GM12878 (cell line): ENCODE data around the gene CNNM1. TPM values are rescaled to one million over a fixed set of nuclear protein-coding genes. Genes with fewer than 3 reads are reported as not detected.

ENCODE experiments used
- ATAC-seq: fragments of 200-7000 bp; cut with Tn5 transposase; 3 replicates; pipeline ENCODE4 v1.9.1; 2020; ENCODE audit warnings: mild to moderate bottlenecking, moderate library complexity
- BruUV-seq: library from RNA; stranded (reverse); fragments of 400-500 nt; replicated peaks from 2 replicates; lab custom pipeline; 2021; lab: Mats Ljungman, UMichigan
- CTCF ChIA-PET: fragments of 300-600 bp; sonication (Branson Sonifier 250); formaldehyde crosslinking; extraction: SDS; loops from one replicate; lab custom pipeline; 2021; ENCODE audit warnings: inconsistent platforms; lab: Yijun Ruan, JAX
- POLR2A ChIA-PET: fragments of 350-600 bp; formaldehyde crosslinking; extraction: SDS; loops from one replicate; lab custom pipeline; 2021; ENCODE audit warnings: inconsistent platforms; lab: Charles Lee
- RAD21 ChIA-PET: fragments of 300-600 bp; sonication (Branson Sonifier 250); formaldehyde crosslinking; loops from one replicate; lab custom pipeline; 2023; ENCODE audit warnings: antibody characterized with exemption; ENCODE audit not compliant: unreplicated experiment; lab: Charles Lee
- SMC1A ChIA-PET: fragments of 300-600 bp; sonication (Branson Sonifier 250); formaldehyde crosslinking; loops from one replicate; lab custom pipeline; 2023; ENCODE audit not compliant: unreplicated experiment, uncharacterized antibody; lab: Charles Lee
- DNase-seq: peaks from one replicate; pipeline ENCODE4 v3.0.0-alpha.2; 2011; ENCODE audit warnings: low read depth, low spot score
- FAIRE-seq: peaks from 3 replicates; lab custom pipeline; 2011; peaks lifted over from hg19 to GRCh38; lab: Jason Lieb, UNC
- H2AFZ ChIP-seq: 2 replicates; pipeline ENCODE4 v1.6.0; 2011; ENCODE audit warnings: low read depth, low read length, control low read depth; ENCODE audit not compliant: control insufficient read depth
- H3K27ac ChIP-seq: 2 replicates; pipeline ENCODE4 v1.5.1; 2011; ENCODE audit warnings: control low read depth; ENCODE audit not compliant: control insufficient read depth, insufficient read depth
- H3K27me3 ChIP-seq, 2 experiments: replicated peaks in 1 of 2; 2 replicates each; pipeline versions ENCODE4 v1.6.0 to v1.6.1; 2011; ENCODE audit warnings: low read length in 1 of 2; ENCODE audit not compliant: control insufficient read depth in 2 of 2, insufficient read depth in 2 of 2
- H3K36me3 ChIP-seq, 2 experiments: 2 replicates each; pipeline ENCODE4 v1.5.1; 2011; ENCODE audit warnings: low read length in 1 of 2; ENCODE audit not compliant: control insufficient read depth in 2 of 2, insufficient read depth in 2 of 2
- H3K4me1 ChIP-seq: 2 replicates; pipeline ENCODE4 v1.6.1; 2011; ENCODE audit warnings: mild to moderate bottlenecking, low read length, moderate library complexity, mixed read lengths; ENCODE audit not compliant: control insufficient read depth, insufficient read depth
- H3K4me2 ChIP-seq: 2 replicates; pipeline ENCODE4 v1.6.0; 2011; ENCODE audit warnings: control low read depth; ENCODE audit not compliant: control insufficient read depth, insufficient read depth
- H3K4me3 ChIP-seq: fragments of 200-600 bp; sonication (generic); 2 replicates; pipeline ENCODE4 v1.5.1; 2016
- H3K79me2 ChIP-seq: 2 replicates; pipeline ENCODE4 v1.6.0; 2011; ENCODE audit warnings: low read length; ENCODE audit not compliant: control insufficient read depth, insufficient read depth
- H3K9ac ChIP-seq: 2 replicates; pipeline ENCODE4 v1.8.0; 2011; ENCODE audit warnings: low read length, control low read depth, mixed read lengths; ENCODE audit not compliant: control insufficient read depth, insufficient read depth
- H3K9me3 ChIP-seq: replicated peaks from 3 replicates; pipeline ENCODE4 v1.5.1; 2011; ENCODE audit warnings: mild to moderate bottlenecking, low read length; ENCODE audit not compliant: control insufficient read depth, insufficient read depth
- H4K20me1 ChIP-seq: 2 replicates; pipeline ENCODE4 v1.6.0; 2011; ENCODE audit not compliant: control insufficient read depth, insufficient read depth
- ASH2L ChIP-seq: fragments of 300-600, 200-600 bp; sonication (generic); IDR thresholded peaks from 2 replicates; pipeline ENCODE4 v1.6.1; 2017; ENCODE audit warnings: low read depth, mild to moderate bottlenecking, borderline replicate concordance
- ATF7 ChIP-seq: fragments of 450-650 bp; IDR thresholded peaks from 2 replicates; pipeline ENCODE4 v1.6.1; 2016; ENCODE audit warnings: low read depth, mild to moderate bottlenecking
- EZH2 ChIP-seq: IDR thresholded peaks from 2 replicates; pipeline ENCODE4 v1.6.1; 2012; ENCODE audit warnings: low read depth, mild to moderate bottlenecking, control low read depth, inconsistent platforms, low read length, borderline replicate concordance; ENCODE audit not compliant: control insufficient read depth
- HDAC2 ChIP-seq: fragments of 200-600 bp; sonication (generic); IDR thresholded peaks from 2 replicates; pipeline ENCODE4 v1.6.1; 2017
- JUND ChIP-seq: IDR thresholded peaks from 2 replicates; pipeline ENCODE4 v1.6.1; 2012; ENCODE audit warnings: low read depth, mild to moderate bottlenecking, low read length, improper control_type of control experiment, moderate library complexity
- NFXL1 ChIP-seq: fragments of 450-650 bp; IDR thresholded peaks from 2 replicates; pipeline ENCODE4 v1.6.1; 2017; ENCODE audit warnings: antibody characterized with exemption, mild to moderate bottlenecking, borderline replicate concordance
- NFYB ChIP-seq: IDR thresholded peaks from 2 replicates; pipeline ENCODE4 v1.6.1; 2011; ENCODE audit warnings: low read depth, mild to moderate bottlenecking, low read length, improper control_type of control experiment, moderate library complexity; ENCODE audit not compliant: insufficient read depth
- NR2F1 ChIP-seq: fragments of 450-650 bp; conservative IDR thresholded peaks from 2 replicates; pipeline ENCODE4 v1.6.1; 2017; ENCODE audit warnings: mild to moderate bottlenecking
- POLR2A ChIP-seq: IDR thresholded peaks from 2 replicates; pipeline ENCODE4 v1.6.1; 2011; ENCODE audit warnings: low read depth, mild to moderate bottlenecking, low read length
- ZNF687 ChIP-seq: fragments of 450-650 bp; IDR thresholded peaks from 2 replicates; pipeline ENCODE4 v1.6.1; 2017; ENCODE audit warnings: mild to moderate bottlenecking, moderate library complexity
- WGBS: methylation state at CpG from one replicate; pipeline ENCODE4 v1.1.6; 2016; ENCODE audit warnings: low lambda C conversion rate; ENCODE audit not compliant: insufficient replicate concordance, insufficient coverage; ENCODE audit errors: missing lambda C conversion rate; 5-methylcytosine and 5-hydroxymethylcytosine counted together
- in situ Hi-C: fragments of 300-500 bp; cut with MboI; formaldehyde crosslinking; loops from 9 replicates; pipeline ENCODE4 v1.14.3; 2018; ENCODE audit warnings: mixed read lengths
- intact Hi-C: fragments of 100-400 bp; cut with micrococcal nuclease; formaldehyde crosslinking; loops from one replicate; pipeline ENCODE4 v1.14.2; 2022; ENCODE audit not compliant: unreplicated experiment
- polyA plus RNA-seq, 11 experiments: library from polyadenylated mRNA; depleted of rRNA in 4 of 11; unstranded in 6 of 11; stranded (reverse) in 5 of 11; fragments of >200 nt; fragmentation: Nextera tagmentation in 4 of 11; fragmentation: Illumina TruSeq in 1 of 11; extraction: Ambion mirVana in 4 of 11; extraction: Trizol in 1 of 11; gene quantifications; 1 replicate in 1 of 11; 2 replicates in 10 of 11; pipeline versions ENCODE4 v1.2.1 to v1.2.3, GENCODE V29; 2011 to 2016; ENCODE audit warnings: inconsistent platforms in 2 of 11, missing spikeins in 2 of 11, low read depth in 1 of 11
- total RNA-seq, 4 experiments: library from RNA; depleted of rRNA in 3 of 4; stranded (reverse); fragments of >200 nt in 3 of 4; fragmentation: Illumina TruSeq in 1 of 4; extraction: Trizol in 1 of 4; gene quantifications; 2 replicates each; pipeline versions ENCODE4 v1.2.1 to v1.2.3, GENCODE V29; 2013 to 2021
- TF ChIP-seq, protein P1 (sequence below): fragments of 450-650 bp; IDR thresholded peaks from 2 replicates; pipeline ENCODE4 v1.6.1; 2014; ENCODE audit warnings: mild to moderate bottlenecking

Gene CNNM1
- total and polyA plus RNA-seq, 10 of the 15 experiments (the other 5 are each of a cell fraction or from before 2014, with no cell fraction given) = 0.01 TPM; not detected in 9

GRCh38 chr10:99422529-99423096, 93.5 kb downstream of the CNNM1 start:
- DNase-seq (no peak), ATAC-seq (no peak), FAIRE-seq (no peak)
- Histone ChIP-seq H3K4me2 (no peak overlapping the region), H4K20me1 (no peaks in the 10 kb centered on the region), H3K9me3 (no peaks in the 10 kb centered on the region), H3K27me3 (no peaks in the 10 kb centered on the region), H2AFZ (no peak overlapping the region), H3K27ac (no peak overlapping the region), H3K79me2 (peaks cover 4% of the 10 kb centered on the region), H3K4me1 (no peaks in the 10 kb centered on the region), H3K4me3 (no peak overlapping the region), H3K36me3 (peaks cover 1 to 10% of the 10 kb centered on the region in 2 experiments; a peak in 2 of 4 replicates), H3K9ac (no peak overlapping the region)
- intact Hi-C loops (no loop called here), in situ Hi-C loops (no loop called here)
- TF ChIP-seq POLR2A = no peak
- no peak for TF ChIP-seq EZH2
- no peak for TF ChIP-seq NFYB
- no peak for TF ChIP-seq ASH2L
- TF ChIP-seq ATF7 = no peak
- no peak for TF ChIP-seq ZNF687
- no peak for TF ChIP-seq NR2F1
- TF ChIP-seq NFXL1 = no peak
- TF ChIP-seq HDAC2 = no peak
- TF ChIP-seq, protein P1, sequence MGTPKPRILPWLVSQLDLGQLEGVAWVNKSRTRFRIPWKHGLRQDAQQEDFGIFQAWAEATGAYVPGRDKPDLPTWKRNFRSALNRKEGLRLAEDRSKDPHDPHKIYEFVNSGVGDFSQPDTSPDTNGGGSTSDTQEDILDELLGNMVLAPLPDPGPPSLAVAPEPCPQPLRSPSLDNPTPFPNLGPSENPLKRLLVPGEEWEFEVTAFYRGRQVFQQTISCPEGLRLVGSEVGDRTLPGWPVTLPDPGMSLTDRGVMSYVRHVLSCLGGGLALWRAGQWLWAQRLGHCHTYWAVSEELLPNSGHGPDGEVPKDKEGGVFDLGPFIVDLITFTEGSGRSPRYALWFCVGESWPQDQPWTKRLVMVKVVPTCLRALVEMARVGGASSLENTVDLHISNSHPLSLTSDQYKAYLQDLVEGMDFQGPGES = no peak
- no peak for TF ChIP-seq JUND
- ChIA-PET RAD21 (no interaction called here), CTCF (interaction anchor here (5.3 kb wide), 1 partner anchor 13 kb away, joined by 27 read pairs; no protein-coding TSS in a partner anchor), SMC1A (interaction anchor here (0.6 kb wide), 1 partner anchor 1197 kb away, joined by 3 read pairs; no protein-coding TSS in a partner anchor), POLR2A (interaction anchor here (0.7 kb wide), 1 partner anchor 172 kb away, joined by 3 read pairs; no protein-coding TSS in a partner anchor)
- BruUV-seq = no TSS peak
- 98% methylated on average over 5 of the region's 5 CpGs for whole genome bisulfite sequencing
